ENCODE measurements around the gene XKR7. TPM values are rescaled to one million over a fixed set of nuclear protein-coding genes. Genes with fewer than 3 reads are reported as not detected.

Gene XKR7
- total RNA-seq, 1 experiment from 2014 or later, result 1.3 TPM

DNA sequence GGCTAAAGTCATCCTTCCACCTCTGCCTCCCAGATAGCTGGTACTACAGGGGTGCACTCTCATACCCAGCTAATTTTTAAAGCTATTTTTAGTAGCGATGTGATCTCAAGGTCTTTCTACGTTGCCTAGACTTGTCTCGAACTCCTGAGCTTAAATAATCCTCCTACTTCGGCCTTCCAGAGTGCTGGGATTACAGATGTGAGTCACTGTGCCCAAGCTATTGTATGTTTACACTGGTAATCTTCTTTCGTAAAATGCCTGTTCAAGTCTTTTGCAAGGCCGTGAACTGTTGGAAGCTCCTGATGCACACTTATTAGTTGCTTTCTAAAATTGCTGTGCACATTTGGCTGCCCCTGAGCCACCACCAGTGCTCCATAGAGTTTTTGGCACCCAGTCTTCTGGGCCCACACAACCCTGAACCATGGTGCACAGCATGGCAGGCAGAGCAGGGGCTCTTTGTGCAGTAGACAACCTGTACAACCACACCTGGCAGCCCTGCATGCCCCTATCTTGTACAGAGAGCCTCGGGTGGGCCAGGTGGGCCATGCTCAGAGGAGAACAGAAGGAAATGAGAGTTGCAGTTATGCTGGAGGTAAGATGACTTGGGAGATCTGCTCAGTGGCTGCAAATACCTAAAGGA is 49.4 kb upstream of the XKR7 start:
- peaks cover 0 to 11% of the 10 kb centered on the region in 2 experiments; a peak in 1 of 5 replicates for H3K9me3 Mint-ChIP-seq
- H3K4me2 ChIP-seq (ENCODE audit: insufficient read depth, insufficient read length, low read length), result no peak overlapping the region
- H3K36me3 Mint-ChIP-seq (ENCODE audit: insufficient read depth in 1 of 3, low read depth in 3 of 3), result 0 out of 7 replicates have a peak, but pooled peaks cover 0 to 9% (median 0%) of the 10 kb centered on the region in 3 experiments
- H2BK15ac ChIP-seq (ENCODE audit: low read depth, low read length), result no peak overlapping the region
- H3K18ac ChIP-seq (ENCODE audit: insufficient read length, low read depth, low read length), result no peak overlapping the region
- H2BK12ac ChIP-seq (ENCODE audit: insufficient read length, low read depth, low read length), result no peak overlapping the region
- H3K4me3 Mint-ChIP-seq, result no peak overlapping the region
- 0 out of 7 replicates have a peak overlapping the region, but pooled peaks of 1 of the 3 experiments have one; percentile 85 for H3K27ac Mint-ChIP-seq
- peaks cover 53 to 55% of the 10 kb centered on the region in 2 experiments for H3K4me1 Mint-ChIP-seq
- no CpG with 5 or more reads among the region's 7 CpGs for WGBS (ENCODE audit: extremely low coverage, insufficient read length, low lambda C conversion rate)
- TF ChIP-seq, protein P1, sequence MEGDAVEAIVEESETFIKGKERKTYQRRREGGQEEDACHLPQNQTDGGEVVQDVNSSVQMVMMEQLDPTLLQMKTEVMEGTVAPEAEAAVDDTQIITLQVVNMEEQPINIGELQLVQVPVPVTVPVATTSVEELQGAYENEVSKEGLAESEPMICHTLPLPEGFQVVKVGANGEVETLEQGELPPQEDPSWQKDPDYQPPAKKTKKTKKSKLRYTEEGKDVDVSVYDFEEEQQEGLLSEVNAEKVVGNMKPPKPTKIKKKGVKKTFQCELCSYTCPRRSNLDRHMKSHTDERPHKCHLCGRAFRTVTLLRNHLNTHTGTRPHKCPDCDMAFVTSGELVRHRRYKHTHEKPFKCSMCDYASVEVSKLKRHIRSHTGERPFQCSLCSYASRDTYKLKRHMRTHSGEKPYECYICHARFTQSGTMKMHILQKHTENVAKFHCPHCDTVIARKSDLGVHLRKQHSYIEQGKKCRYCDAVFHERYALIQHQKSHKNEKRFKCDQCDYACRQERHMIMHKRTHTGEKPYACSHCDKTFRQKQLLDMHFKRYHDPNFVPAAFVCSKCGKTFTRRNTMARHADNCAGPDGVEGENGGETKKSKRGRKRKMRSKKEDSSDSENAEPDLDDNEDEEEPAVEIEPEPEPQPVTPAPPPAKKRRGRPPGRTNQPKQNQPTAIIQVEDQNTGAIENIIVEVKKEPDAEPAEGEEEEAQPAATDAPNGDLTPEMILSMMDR (conservative IDR thresholded peaks at IDR 0.05), result no peak
- no peak overlapping the region for H2AK5ac ChIP-seq (ENCODE audit: insufficient read length, low read length)
- no peak overlapping the region for H4K5ac ChIP-seq (ENCODE audit: insufficient read length, low read depth, low read length)
- no peak overlapping the region for H3K14ac ChIP-seq (ENCODE audit: insufficient read depth, low read length)
- no peaks in the 10 kb centered on the region for H3K9me3 ChIP-seq (ENCODE audit: control insufficient read depth, low read depth, low read length)
- H3K27ac ChIP-seq (ENCODE audit: insufficient read length, low read depth, low read length), result no peak overlapping the region
- no peak overlapping the region for H2BK5ac ChIP-seq (ENCODE audit: insufficient read length, low read length)
- H4K91ac ChIP-seq (ENCODE audit: insufficient read length, low read depth, low read length), result no peak overlapping the region
- no peaks in the 10 kb centered on the region for H3K23me2 ChIP-seq (ENCODE audit: insufficient read length, low read depth, low read length, poor library complexity, severe bottlenecking)
- H3K23ac ChIP-seq (ENCODE audit: insufficient read length, low read depth, low read length), result no peak overlapping the region
- H3K79me2 ChIP-seq (ENCODE audit: insufficient read depth, low read length), result no peaks in the 10 kb centered on the region
- no peak overlapping the region for H3K56ac ChIP-seq (ENCODE audit: insufficient read length, low read depth, low read length)
- H2AFZ ChIP-seq (ENCODE audit: low read length), result no peak overlapping the region
- H3K27me3 ChIP-seq (ENCODE audit: insufficient read depth, low read length), result no peaks in the 10 kb centered on the region
- H2BK20ac ChIP-seq (ENCODE audit: low read depth, low read length, poor library complexity, severe bottlenecking), result no peak overlapping the region
- no peaks in the 10 kb centered on the region; the same call in none of the 2 replicates for H3K27me3 Mint-ChIP-seq (ENCODE audit: low read depth)
- no peaks in the 10 kb centered on the region; the same call in 1 of the 2 replicates for H3K4me1 ChIP-seq (ENCODE audit: insufficient read depth, low read length)
- H3K79me1 ChIP-seq (ENCODE audit: insufficient read depth, low read depth, low read length, poor library complexity, severe bottlenecking), result no peaks in the 10 kb centered on the region
- no peak overlapping the region for H2BK120ac ChIP-seq (ENCODE audit: low read depth, low read length, poor library complexity, severe bottlenecking)
- no peak overlapping the region for H3T11ph ChIP-seq (ENCODE audit: low read length)
- no peak overlapping the region for H3K9ac ChIP-seq (ENCODE audit: extremely low read depth, insufficient read length, low read length)
- no peak for DNase-seq
- no peak overlapping the region for H4K8ac ChIP-seq (replicated peaks; ENCODE audit: insufficient read length, low read depth, low read length)
- H4K20me1 ChIP-seq (ENCODE audit: control insufficient read depth, insufficient read depth, insufficient read length), result no peaks in the 10 kb centered on the region
- H3K4ac ChIP-seq (ENCODE audit: low read depth, low read length), result no peak overlapping the region

Data from H9 (cell line).